Panc1 (cell line): ENCODE data around the gene FAM114A2.

Source experiments
- POLR2AphosphoS5 ChIP-seq: IDR thresholded peaks from 2 replicates; pipeline ENCODE4 v1.6.1; 2012; ENCODE audit warnings: mild to moderate bottlenecking, low read depth, low read length, moderate library complexity
- SIN3A ChIP-seq: IDR thresholded peaks from 2 replicates; pipeline ENCODE4 v1.6.1; 2012; ENCODE audit warnings: low read depth, mild to moderate bottlenecking, low read length, moderate library complexity, borderline replicate concordance; ENCODE audit not compliant: insufficient read depth
- TF ChIP-seq, protein P1 (sequence below): fragments of 450-650 bp; IDR thresholded peaks from 2 replicates; pipeline ENCODE4 v1.5.1; 2017; ENCODE audit warnings: mild to moderate bottlenecking
- TF ChIP-seq, protein P2 (sequence below), 2 experiments: IDR thresholded peaks; 2 replicates each; pipeline ENCODE4 v1.6.1; 2011 to 2012; ENCODE audit warnings: low read depth in 2 of 2, control low read depth in 1 of 2, low read length in 1 of 2, mild to moderate bottlenecking in 1 of 2, moderate library complexity in 1 of 2; ENCODE audit not compliant: insufficient read depth in 1 of 2

- TF ChIP-seq, protein P1, sequence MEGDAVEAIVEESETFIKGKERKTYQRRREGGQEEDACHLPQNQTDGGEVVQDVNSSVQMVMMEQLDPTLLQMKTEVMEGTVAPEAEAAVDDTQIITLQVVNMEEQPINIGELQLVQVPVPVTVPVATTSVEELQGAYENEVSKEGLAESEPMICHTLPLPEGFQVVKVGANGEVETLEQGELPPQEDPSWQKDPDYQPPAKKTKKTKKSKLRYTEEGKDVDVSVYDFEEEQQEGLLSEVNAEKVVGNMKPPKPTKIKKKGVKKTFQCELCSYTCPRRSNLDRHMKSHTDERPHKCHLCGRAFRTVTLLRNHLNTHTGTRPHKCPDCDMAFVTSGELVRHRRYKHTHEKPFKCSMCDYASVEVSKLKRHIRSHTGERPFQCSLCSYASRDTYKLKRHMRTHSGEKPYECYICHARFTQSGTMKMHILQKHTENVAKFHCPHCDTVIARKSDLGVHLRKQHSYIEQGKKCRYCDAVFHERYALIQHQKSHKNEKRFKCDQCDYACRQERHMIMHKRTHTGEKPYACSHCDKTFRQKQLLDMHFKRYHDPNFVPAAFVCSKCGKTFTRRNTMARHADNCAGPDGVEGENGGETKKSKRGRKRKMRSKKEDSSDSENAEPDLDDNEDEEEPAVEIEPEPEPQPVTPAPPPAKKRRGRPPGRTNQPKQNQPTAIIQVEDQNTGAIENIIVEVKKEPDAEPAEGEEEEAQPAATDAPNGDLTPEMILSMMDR = no peak
- TF ChIP-seq POLR2AphosphoS5 = no peak
- TF ChIP-seq, protein P2, sequence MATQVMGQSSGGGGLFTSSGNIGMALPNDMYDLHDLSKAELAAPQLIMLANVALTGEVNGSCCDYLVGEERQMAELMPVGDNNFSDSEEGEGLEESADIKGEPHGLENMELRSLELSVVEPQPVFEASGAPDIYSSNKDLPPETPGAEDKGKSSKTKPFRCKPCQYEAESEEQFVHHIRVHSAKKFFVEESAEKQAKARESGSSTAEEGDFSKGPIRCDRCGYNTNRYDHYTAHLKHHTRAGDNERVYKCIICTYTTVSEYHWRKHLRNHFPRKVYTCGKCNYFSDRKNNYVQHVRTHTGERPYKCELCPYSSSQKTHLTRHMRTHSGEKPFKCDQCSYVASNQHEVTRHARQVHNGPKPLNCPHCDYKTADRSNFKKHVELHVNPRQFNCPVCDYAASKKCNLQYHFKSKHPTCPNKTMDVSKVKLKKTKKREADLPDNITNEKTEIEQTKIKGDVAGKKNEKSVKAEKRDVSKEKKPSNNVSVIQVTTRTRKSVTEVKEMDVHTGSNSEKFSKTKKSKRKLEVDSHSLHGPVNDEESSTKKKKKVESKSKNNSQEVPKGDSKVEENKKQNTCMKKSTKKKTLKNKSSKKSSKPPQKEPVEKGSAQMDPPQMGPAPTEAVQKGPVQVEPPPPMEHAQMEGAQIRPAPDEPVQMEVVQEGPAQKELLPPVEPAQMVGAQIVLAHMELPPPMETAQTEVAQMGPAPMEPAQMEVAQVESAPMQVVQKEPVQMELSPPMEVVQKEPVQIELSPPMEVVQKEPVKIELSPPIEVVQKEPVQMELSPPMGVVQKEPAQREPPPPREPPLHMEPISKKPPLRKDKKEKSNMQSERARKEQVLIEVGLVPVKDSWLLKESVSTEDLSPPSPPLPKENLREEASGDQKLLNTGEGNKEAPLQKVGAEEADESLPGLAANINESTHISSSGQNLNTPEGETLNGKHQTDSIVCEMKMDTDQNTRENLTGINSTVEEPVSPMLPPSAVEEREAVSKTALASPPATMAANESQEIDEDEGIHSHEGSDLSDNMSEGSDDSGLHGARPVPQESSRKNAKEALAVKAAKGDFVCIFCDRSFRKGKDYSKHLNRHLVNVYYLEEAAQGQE (IDR thresholded peaks at IDR 0.05; ENCODE audit: insufficient read depth in 1 of 2, low read depth in 2 of 2, low read length in 1 of 2) = no peak
- no peak for TF ChIP-seq SIN3A
These were observed 4.1 kb upstream of the FAM114A2 start for GRCh38 chr5:154042766-154043165.
